Measurements from ENCODE around the gene HDAC4. TPM values are rescaled to one million over a fixed set of nuclear protein-coding genes. Genes with fewer than 3 reads are reported as not detected.

The HDAC4 gene
- total RNA-seq, 4 donors from 2014 or later = 12.9 to 91.6 (median 39.8) TPM

DNA sequence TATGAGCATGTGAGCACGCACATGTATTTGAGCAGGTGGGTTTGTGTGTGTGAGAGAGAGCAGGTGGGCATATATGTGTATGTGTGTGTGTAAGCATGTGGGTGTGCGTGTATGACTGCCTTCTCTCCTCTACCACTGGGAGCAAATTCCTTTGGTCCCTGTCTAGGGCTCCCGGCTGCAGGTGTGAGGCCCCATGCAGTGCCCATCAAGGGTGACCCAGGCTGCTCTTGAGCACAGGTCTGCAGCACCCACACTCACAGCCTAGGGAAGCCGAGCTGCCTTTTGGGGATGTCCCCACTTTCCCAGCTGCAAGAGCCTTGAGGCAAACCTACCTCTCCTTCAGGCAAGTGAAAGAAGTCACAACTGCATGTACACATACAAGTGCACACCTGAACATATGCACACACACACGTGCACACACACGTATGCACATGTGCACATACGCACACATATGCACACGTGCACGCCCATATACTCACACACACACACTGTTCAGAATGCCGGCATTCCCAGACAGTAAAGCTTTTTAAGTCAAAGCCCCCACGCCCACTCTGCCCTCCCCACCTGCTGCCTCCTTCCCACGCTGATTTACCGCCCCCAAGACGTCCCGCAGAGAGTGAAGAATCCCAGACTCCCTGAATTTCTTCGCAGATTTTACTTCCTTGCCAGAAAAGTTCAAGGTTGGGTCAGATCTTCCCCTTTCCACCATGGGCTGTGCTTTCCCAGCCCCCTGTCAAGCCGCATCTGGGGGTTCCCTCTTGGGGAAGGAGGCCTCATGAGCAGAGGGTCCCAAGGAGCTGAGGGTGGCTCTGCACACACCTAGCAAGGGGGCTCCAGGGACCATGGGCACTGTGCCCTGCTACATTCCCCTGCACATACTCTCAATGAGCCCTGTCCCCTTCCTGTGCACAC, 382.3 kb downstream of the HDAC4 start:
- no peaks in the 10 kb centered on the region for H3K27me3 ChIP-seq
- no peaks in the 10 kb centered on the region for H3K9me3 ChIP-seq
- TF ChIP-seq POLR2A (IDR thresholded peaks at IDR 0.05) (no peak), CTCF (IDR thresholded peaks at IDR 0.05) (no peak)
- DNase-seq = no peak
- H3K4me3 ChIP-seq (replicated peaks in 1 of 3) = no peak overlapping the region
- H3K4me1 ChIP-seq = no peaks in the 10 kb centered on the region
- H3K27ac ChIP-seq = no peak overlapping the region
- WGBS, 2 donors = 81 to 89% methylated on average over 17 of the region's 17 CpGs
- intact Hi-C loops (cut with DNase I) = no loop called here
- no peaks in the 10 kb centered on the region for H3K36me3 ChIP-seq

DNA sequence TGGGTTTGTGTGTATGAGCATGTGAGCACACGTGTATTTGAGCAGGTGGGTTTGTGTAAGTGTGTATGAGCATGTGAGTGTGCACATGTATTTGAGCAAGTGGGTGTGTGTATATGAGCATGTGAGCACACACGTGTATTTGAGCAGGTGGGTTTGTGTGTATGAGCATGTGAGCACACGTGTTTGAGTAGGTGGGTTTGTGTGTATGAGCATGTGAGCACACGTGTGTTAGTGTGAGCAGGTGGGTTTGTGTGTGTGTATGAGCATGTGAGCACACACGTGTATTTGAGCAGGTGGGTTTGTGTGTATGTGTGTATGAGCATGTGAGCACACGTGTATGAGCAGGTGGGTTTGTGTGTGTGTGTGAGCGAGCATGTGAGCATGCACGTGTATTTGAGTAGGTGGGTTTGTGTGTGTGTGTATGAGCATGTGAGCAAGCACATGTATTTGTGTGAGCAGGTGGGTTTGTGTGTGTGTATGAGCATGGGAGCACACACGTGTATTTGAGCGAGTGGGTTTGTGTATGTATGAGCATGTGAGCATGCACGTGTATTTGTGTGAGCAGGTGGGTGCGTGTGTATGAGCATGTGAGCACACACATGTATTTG, 383.2 kb downstream of the HDAC4 start:
- intact Hi-C loops (cut with DNase I) = no loop called here
- TF ChIP-seq CTCF (IDR thresholded peaks at IDR 0.05) (no peak), POLR2A (IDR thresholded peaks at IDR 0.05) (no peak)
- Histone ChIP-seq H3K4me1 (no peaks in the 10 kb centered on the region), H3K9me3 (no peaks in the 10 kb centered on the region), H3K36me3 (no peaks in the 10 kb centered on the region), H3K27ac (no peak overlapping the region), H3K27me3 (no peaks in the 10 kb centered on the region), H3K4me3 (replicated peaks in 1 of 3) (no peak overlapping the region)
- DNase-seq = no peak
- WGBS, 2 donors = 87% methylated on average over 12 of the region's 12 CpGs

- Histone ChIP-seq H3K4me1 (no peaks in the 10 kb centered on the region), H3K36me3 (no peaks in the 10 kb centered on the region), H3K9me3 (no peaks in the 10 kb centered on the region), H3K4me3 (replicated peaks in 1 of 3) (no peak overlapping the region), H3K27me3 (no peaks in the 10 kb centered on the region), H3K27ac (no peak overlapping the region)
- intact Hi-C loops (cut with DNase I) = no loop called here
- 79 to 84% methylated on average over 14 to 19 of the region's 19 CpGs for WGBS, 2 donors
- DNase-seq = no peak
- TF ChIP-seq POLR2A (IDR thresholded peaks at IDR 0.05) (no peak), CTCF (IDR thresholded peaks at IDR 0.05) (no peak)
These were observed 384.7 kb downstream of the HDAC4 start for GRCh38 chr2:239015901-239016675.

GRCh38 chr2:239015218-239015900, 385.5 kb downstream of the HDAC4 start:
- Histone ChIP-seq H3K9me3 (no peaks in the 10 kb centered on the region), H3K4me3 (replicated peaks in 1 of 3) (no peak overlapping the region), H3K36me3 (no peaks in the 10 kb centered on the region), H3K27ac (no peak overlapping the region), H3K27me3 (no peaks in the 10 kb centered on the region), H3K4me1 (no peaks in the 10 kb centered on the region)
- no peak for DNase-seq
- TF ChIP-seq CTCF (IDR thresholded peaks at IDR 0.05) (no peak), POLR2A (IDR thresholded peaks at IDR 0.05) (no peak)
- intact Hi-C loops (cut with DNase I) = no loop called here
- WGBS, 2 donors = 79% methylated on average over 21 to 25 of the region's 25 CpGs
